Right atrium auricular region (tissue), 2 donors: ENCODE data around the gene ATL1. TPM values are rescaled to one million over a fixed set of nuclear protein-coding genes. Genes with fewer than 3 reads are reported as not detected.
A peak's percentile ranks its signal among the peaks of the same experiment; 100 is the strongest.

Experiments used
- DNase-seq: peaks from one replicate; pipeline ENCODE4 v3.0.0-alpha.2; 2019; ENCODE audit warnings: low spot score
- H3K27ac ChIP-seq, 2 donors: fragments of 200-600 bp; sonication (generic); 1 replicate in 1 of 2; 2 replicates in 1 of 2; pipeline ENCODE4 v1.5.1; 2016 to 2019
- H3K27me3 ChIP-seq, 2 donors: fragments of 200-600 bp; sonication (generic); one replicate each; pipeline versions ENCODE4 v1.5.1 to v1.6.0; 2017 to 2019
- H3K36me3 ChIP-seq: fragments of 200-600 bp; sonication (generic); one replicate; pipeline ENCODE4 v1.5.1; 2016
- H3K4me1 ChIP-seq, 2 donors: fragments of 200-600 bp; sonication (generic); one replicate each; pipeline versions ENCODE4 v1.5.1 to v1.6.0; 2017 to 2019
- H3K4me3 ChIP-seq, 2 donors: fragments of 200-600 bp; sonication (generic); 1 replicate in 1 of 2; 2 replicates in 1 of 2; pipeline ENCODE4 v1.5.1; 2017 to 2019; ENCODE audit warnings: mild to moderate bottlenecking in 1 of 2, moderate library complexity in 1 of 2
- H3K9me3 ChIP-seq, 2 donors: fragments of 200-600 bp; sonication (generic); one replicate each; pipeline ENCODE4 v1.5.1; 2019
- CTCF ChIP-seq, 2 donors: fragments of 200-600 bp; sonication (generic); IDR thresholded peaks; one replicate each; pipeline ENCODE4 v1.5.1; 2019; ENCODE audit warnings: antibody characterized with exemption in 2 of 2
- total RNA-seq, 2 donors: library from RNA; depleted of rRNA; stranded (reverse); fragments of >200 nt; gene quantifications; one replicate each; pipeline ENCODE4 v1.1.0, GENCODE V29; 2016

ATL1 gene
- total RNA-seq, result 1 to 10 TPM; 2.2 to 2.6 TPM

- no peaks in the 10 kb centered on the region for H3K9me3 ChIP-seq
- H3K4me1 ChIP-seq, result peaks cover 0 to 15% of the 10 kb centered on the region in 2 donors
- H3K36me3 ChIP-seq, result no peaks in the 10 kb centered on the region
- no peaks in the 10 kb centered on the region for H3K27me3 ChIP-seq
- DNase-seq, result peak; percentile 79
- peak in 1 of 2 donors; percentile 22 for TF ChIP-seq CTCF (IDR thresholded peaks at IDR 0.05)
- peak within 1 kb of the TSS; percentile 83 to 86 for H3K27ac ChIP-seq
- peak within 1 kb of the TSS; percentile 65 to 71 for H3K4me3 ChIP-seq
These were observed at the start of gene ATL1 for GRCh38 chr14:50559990-50560930. TSS of gene ATL1 (plus strand) at chr14:50560145. CDS start at chr14:50560266, 121 bp downstream.

GRCh38 chr14:50510157-50510556 lies 49.8 kb upstream of the ATL1 start:
- no peak for TF ChIP-seq CTCF (IDR thresholded peaks at IDR 0.05)
- no peaks in the 10 kb centered on the region for H3K27me3 ChIP-seq
- no peaks in the 10 kb centered on the region for H3K9me3 ChIP-seq
- no peak overlapping the region for H3K4me3 ChIP-seq
- no peak for DNase-seq
- H3K4me1 ChIP-seq, result no peaks in the 10 kb centered on the region
- no peaks in the 10 kb centered on the region for H3K36me3 ChIP-seq
- no peak overlapping the region for H3K27ac ChIP-seq

- Histone ChIP-seq H3K27me3 (no peaks in the 10 kb centered on the region), H3K36me3 (no peaks in the 10 kb centered on the region), H3K27ac (no peak overlapping the region), H3K4me1 (no peaks in the 10 kb centered on the region), H3K9me3 (no peaks in the 10 kb centered on the region), H3K4me3 (no peak overlapping the region)
- DNase-seq, result no peak
- no peak for TF ChIP-seq CTCF (IDR thresholded peaks at IDR 0.05)
These were observed 47.5 kb upstream of the ATL1 start for GRCh38 chr14:50512463-50512862.

- H3K27ac ChIP-seq, result no peak overlapping the region
- H3K4me1 ChIP-seq, result peaks cover 0 to 2% of the 10 kb centered on the region in 2 donors
- no peak overlapping the region for H3K4me3 ChIP-seq
- H3K36me3 ChIP-seq, result no peaks in the 10 kb centered on the region
- DNase-seq, result no peak
- H3K27me3 ChIP-seq, result no peaks in the 10 kb centered on the region
- TF ChIP-seq CTCF (IDR thresholded peaks at IDR 0.05), result no peak
- no peaks in the 10 kb centered on the region for H3K9me3 ChIP-seq
These were observed 43.9 kb upstream of the ATL1 start for GRCh38 chr14:50516091-50516490.

- no peaks in the 10 kb centered on the region for H3K27me3 ChIP-seq
- H3K4me1 ChIP-seq, result peaks cover 0 to 9% of the 10 kb centered on the region in 2 donors
- H3K27ac ChIP-seq, result peak overlapping the region; percentile 4 to 11
- no peak for TF ChIP-seq CTCF (IDR thresholded peaks at IDR 0.05)
- no peak overlapping the region for H3K4me3 ChIP-seq
- DNase-seq, result no peak
- no peaks in the 10 kb centered on the region for H3K36me3 ChIP-seq
- no peaks in the 10 kb centered on the region for H3K9me3 ChIP-seq
These were observed 38.8 kb upstream of the ATL1 start for GRCh38 chr14:50520947-50521815.
